Caco-2 (cell line): ENCODE data around the gene ZNF71. TPM values are rescaled to one million over a fixed set of nuclear protein-coding genes. Genes with fewer than 3 reads are reported as not detected.

Experiments used
- BruUV-seq: library from RNA; stranded (reverse); fragments of 400-500 nt; replicated peaks from 2 replicates; lab custom pipeline; 2021; lab: Mats Ljungman, UMichigan
- CTCF ChIA-PET: fragments of 300-600 bp; sonication (Branson Sonifier 250); formaldehyde crosslinking; loops from one replicate; lab custom pipeline; 2022; ENCODE audit warnings: antibody characterized with exemption; lab: Charles Lee
- POLR2A ChIA-PET: fragments of 300-600 bp; sonication (Branson Sonifier 250); formaldehyde crosslinking; loops from one replicate; lab custom pipeline; 2022; ENCODE audit warnings: antibody characterized with exemption; lab: Charles Lee
- DNase-seq, 2 experiments: peaks; one replicate each; pipeline versions ENCODE4 v3.0.0 to v3.0.0-alpha.2; 2020 to 2022
- H3K27me3 ChIP-seq: replicated peaks from 2 replicates; pipeline ENCODE4 v1.6.0; 2011; ENCODE audit warnings: low read length; ENCODE audit not compliant: control insufficient read depth, insufficient read depth
- H3K36me3 ChIP-seq: 2 replicates; pipeline ENCODE4 v1.5.1; 2011; ENCODE audit warnings: low read length; ENCODE audit not compliant: control insufficient read depth, insufficient read depth
- H3K4me1 ChIP-seq: fragments of 250-450 bp; sonication (Bioruptor Pico); 2 replicates; pipeline ENCODE4 v1.5.1; 2020; ENCODE audit warnings: mild to moderate bottlenecking
- H3K4me3 ChIP-seq: 2 replicates; pipeline ENCODE4 v1.5.1; 2011; ENCODE audit warnings: low read depth, mild to moderate bottlenecking, control low read depth, low read length
- H3K9me3 ChIP-seq: fragments of 250-450 bp; sonication (Bioruptor Pico); 2 replicates; pipeline ENCODE4 v1.5.1; 2020; ENCODE audit warnings: mild to moderate bottlenecking, moderate library complexity
- H3K27ac Mint-ChIP-seq: one replicate; pipeline ENCODE4 v1.8.0; 2022; ENCODE audit warnings: mixed read lengths; ENCODE audit not compliant: unreplicated experiment
- H3K27me3 Mint-ChIP-seq: one replicate; pipeline ENCODE4 v1.8.0; 2022; ENCODE audit warnings: mixed read lengths; ENCODE audit not compliant: insufficient read depth, unreplicated experiment
- H3K36me3 Mint-ChIP-seq: one replicate; pipeline ENCODE4 v1.8.0; 2022; ENCODE audit warnings: mild to moderate bottlenecking, mixed read lengths; ENCODE audit not compliant: insufficient read depth, unreplicated experiment
- H3K4me1 Mint-ChIP-seq: one replicate; pipeline ENCODE4 v1.8.0; 2022; ENCODE audit warnings: low read depth, mixed read lengths; ENCODE audit not compliant: unreplicated experiment
- H3K4me3 Mint-ChIP-seq: one replicate; pipeline ENCODE4 v1.8.0; 2022; ENCODE audit warnings: mild to moderate bottlenecking, moderate library complexity, mixed read lengths; ENCODE audit not compliant: unreplicated experiment
- H3K9me3 Mint-ChIP-seq: one replicate; pipeline ENCODE4 v1.8.0; 2022; ENCODE audit warnings: mixed read lengths; ENCODE audit not compliant: unreplicated experiment
- intact Hi-C: fragments of 100-400 bp; cut with micrococcal nuclease; formaldehyde crosslinking; loops from one replicate; pipeline ENCODE4 v1.10.0; 2022; ENCODE audit not compliant: unreplicated experiment
- total RNA-seq: library from RNA; stranded (reverse); gene quantifications from 2 replicates; pipeline ENCODE4 v1.2.3, GENCODE V29; 2022
- TF ChIP-seq, protein P1 (sequence below), 2 experiments: fragments of 200-600 bp in 1 of 2; IDR thresholded peaks; 1 replicate in 1 of 2; 2 replicates in 1 of 2; pipeline versions ENCODE4 v1.5.1 to v1.8.0; 2011 to 2022; ENCODE audit warnings: antibody characterized with exemption in 1 of 2, control low read depth in 1 of 2, inconsistent platforms in 1 of 2, low read depth in 1 of 2, low read length in 1 of 2, mild to moderate bottlenecking in 1 of 2, moderate library complexity in 1 of 2; ENCODE audit not compliant: insufficient read depth in 1 of 2, severe bottlenecking in 1 of 2, unreplicated experiment in 1 of 2

The ZNF71 gene
- total RNA-seq, 1 experiment from 2014 or later, result 1.1 TPM

DNA sequence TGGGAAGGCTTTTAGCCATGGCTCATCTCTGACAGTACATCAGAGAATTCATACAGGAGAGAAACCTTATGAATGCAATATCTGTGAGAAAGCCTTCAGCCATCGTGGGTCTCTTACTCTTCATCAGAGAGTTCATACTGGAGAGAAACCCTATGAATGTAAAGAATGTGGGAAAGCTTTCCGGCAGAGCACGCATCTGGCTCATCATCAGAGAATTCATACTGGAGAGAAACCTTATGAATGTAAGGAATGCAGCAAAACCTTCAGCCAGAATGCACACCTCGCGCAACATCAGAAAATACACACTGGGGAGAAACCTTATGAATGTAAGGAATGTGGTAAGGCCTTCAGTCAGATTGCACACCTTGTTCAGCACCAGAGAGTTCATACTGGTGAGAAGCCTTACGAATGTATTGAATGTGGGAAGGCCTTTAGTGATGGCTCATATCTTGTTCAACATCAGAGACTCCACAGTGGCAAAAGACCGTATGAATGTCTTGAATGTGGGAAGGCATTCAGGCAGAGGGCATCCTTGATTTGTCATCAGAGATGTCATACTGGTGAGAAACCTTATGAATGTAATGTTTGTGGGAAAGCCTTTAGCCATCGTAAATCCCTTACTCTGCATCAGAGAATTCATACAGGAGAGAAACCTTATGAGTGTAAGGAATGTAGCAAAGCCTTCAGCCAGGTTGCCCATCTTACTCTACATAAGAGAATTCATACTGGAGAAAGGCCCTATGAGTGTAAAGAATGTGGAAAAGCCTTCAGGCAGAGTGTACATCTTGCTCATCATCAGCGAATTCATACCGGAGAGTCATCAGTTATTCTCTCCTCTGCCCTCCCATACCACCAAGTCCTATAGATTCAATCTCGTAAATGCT is 17.1 kb upstream of the ZNF71 start:
- Mint-ChIP-seq H3K36me3 (peaks cover 11% of the 10 kb centered on the region), H3K27me3 (no peaks in the 10 kb centered on the region), H3K9me3 (peaks cover 63% of the 10 kb centered on the region), H3K4me1 (no peaks in the 10 kb centered on the region), H3K27ac (no peak overlapping the region), H3K4me3 (no peak overlapping the region)
- TF ChIP-seq, protein P1, sequence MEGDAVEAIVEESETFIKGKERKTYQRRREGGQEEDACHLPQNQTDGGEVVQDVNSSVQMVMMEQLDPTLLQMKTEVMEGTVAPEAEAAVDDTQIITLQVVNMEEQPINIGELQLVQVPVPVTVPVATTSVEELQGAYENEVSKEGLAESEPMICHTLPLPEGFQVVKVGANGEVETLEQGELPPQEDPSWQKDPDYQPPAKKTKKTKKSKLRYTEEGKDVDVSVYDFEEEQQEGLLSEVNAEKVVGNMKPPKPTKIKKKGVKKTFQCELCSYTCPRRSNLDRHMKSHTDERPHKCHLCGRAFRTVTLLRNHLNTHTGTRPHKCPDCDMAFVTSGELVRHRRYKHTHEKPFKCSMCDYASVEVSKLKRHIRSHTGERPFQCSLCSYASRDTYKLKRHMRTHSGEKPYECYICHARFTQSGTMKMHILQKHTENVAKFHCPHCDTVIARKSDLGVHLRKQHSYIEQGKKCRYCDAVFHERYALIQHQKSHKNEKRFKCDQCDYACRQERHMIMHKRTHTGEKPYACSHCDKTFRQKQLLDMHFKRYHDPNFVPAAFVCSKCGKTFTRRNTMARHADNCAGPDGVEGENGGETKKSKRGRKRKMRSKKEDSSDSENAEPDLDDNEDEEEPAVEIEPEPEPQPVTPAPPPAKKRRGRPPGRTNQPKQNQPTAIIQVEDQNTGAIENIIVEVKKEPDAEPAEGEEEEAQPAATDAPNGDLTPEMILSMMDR (IDR thresholded peaks at IDR 0.05; ENCODE audit: insufficient read depth in 1 of 2, low read depth in 1 of 2, low read length in 1 of 2, severe bottlenecking in 1 of 2, unreplicated experiment in 1 of 2), result no peak
- intact Hi-C loops, result no loop called here
- H3K27me3 ChIP-seq, result no peaks in the 10 kb centered on the region
- H3K36me3 ChIP-seq, result no peaks in the 10 kb centered on the region
- DNase-seq, result no peak
- POLR2A ChIA-PET, result no interaction called here
- no TSS peak for BruUV-seq
- no peaks in the 10 kb centered on the region for H3K4me1 ChIP-seq
- no peak overlapping the region for H3K4me3 ChIP-seq
- peaks cover 72% of the 10 kb centered on the region for H3K9me3 ChIP-seq
- CTCF ChIA-PET, result no interaction called here

DNA sequence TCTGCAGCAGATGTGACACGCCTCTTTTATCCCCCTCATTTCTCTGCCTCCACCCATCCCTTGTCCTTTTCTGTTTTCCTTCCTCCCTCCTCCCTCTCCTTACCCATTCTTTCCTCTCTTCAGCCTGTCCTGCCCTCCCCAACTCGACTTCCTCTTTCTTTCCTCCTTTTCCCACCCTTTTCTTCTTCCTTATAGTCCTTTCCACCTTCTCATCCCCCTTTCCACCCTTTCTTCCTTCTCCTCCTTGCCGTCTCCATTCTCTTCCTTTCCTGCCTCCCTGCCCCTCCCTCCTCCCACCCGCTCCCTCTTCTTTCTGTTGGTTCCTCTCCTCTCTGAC is 688 bp upstream of the ZNF71 start:
- intact Hi-C loops, result no loop called here
- no TSS peak for BruUV-seq
- H3K27ac Mint-ChIP-seq, result no peak overlapping the region
- H3K36me3 Mint-ChIP-seq, result no peaks in the 10 kb centered on the region
- H3K36me3 ChIP-seq, result no peaks in the 10 kb centered on the region
- H3K27me3 ChIP-seq, result no peaks in the 10 kb centered on the region
- no peaks in the 10 kb centered on the region for H3K27me3 Mint-ChIP-seq
- no peaks in the 10 kb centered on the region for H3K4me1 Mint-ChIP-seq
- no peak for DNase-seq
- CTCF ChIA-PET, result no interaction called here
- H3K4me1 ChIP-seq, result no peaks in the 10 kb centered on the region
- peaks cover 9% of the 10 kb centered on the region; the same call in 1 of the 2 replicates for H3K9me3 ChIP-seq
- TF ChIP-seq, protein P1 (IDR thresholded peaks at IDR 0.05; ENCODE audit: insufficient read depth in 1 of 2, low read depth in 1 of 2, low read length in 1 of 2, severe bottlenecking in 1 of 2, unreplicated experiment in 1 of 2), result no peak
- H3K9me3 Mint-ChIP-seq, result peaks cover 56% of the 10 kb centered on the region
- POLR2A ChIA-PET, result no interaction called here
- H3K4me3 ChIP-seq, result no peak overlapping the region
- peak overlapping the region; percentile 72 for H3K4me3 Mint-ChIP-seq

DNA sequence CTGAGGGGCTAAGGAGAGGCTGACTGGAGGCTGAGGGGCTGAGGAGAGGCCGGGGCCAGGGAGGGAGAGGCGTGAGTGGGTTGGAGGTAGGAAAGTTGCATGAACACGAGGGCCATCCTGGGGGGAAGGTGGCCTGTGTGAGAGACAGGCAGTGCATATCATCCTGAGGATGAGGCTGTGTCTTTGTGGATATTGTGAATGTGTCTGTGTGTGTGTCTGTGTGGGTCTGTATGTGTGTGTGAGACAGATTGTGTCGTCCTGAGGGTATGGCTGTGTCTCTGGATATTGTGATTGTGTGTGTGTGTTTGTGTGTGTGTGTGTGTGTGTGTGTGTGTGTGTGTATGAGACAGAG is 422 bp downstream of the ZNF71 start:
- peaks cover 10% of the 10 kb centered on the region; the same call in 1 of the 2 replicates for H3K9me3 ChIP-seq
- TF ChIP-seq, protein P1 (IDR thresholded peaks at IDR 0.05; ENCODE audit: insufficient read depth in 1 of 2, low read depth in 1 of 2, low read length in 1 of 2, severe bottlenecking in 1 of 2, unreplicated experiment in 1 of 2), result no peak
- DNase-seq, result no peak
- H3K27me3 ChIP-seq, result no peaks in the 10 kb centered on the region
- peak overlapping the region; percentile 59 for H3K4me3 ChIP-seq
- H3K4me1 ChIP-seq, result no peaks in the 10 kb centered on the region
- no peaks in the 10 kb centered on the region for H3K36me3 ChIP-seq
- no TSS peak for BruUV-seq
- Mint-ChIP-seq H3K27ac (no peak overlapping the region), H3K4me1 (no peaks in the 10 kb centered on the region), H3K9me3 (peaks cover 50% of the 10 kb centered on the region), H3K27me3 (no peaks in the 10 kb centered on the region), H3K4me3 (peak overlapping the region; percentile 72), H3K36me3 (no peaks in the 10 kb centered on the region)
- POLR2A ChIA-PET, result no interaction called here
- CTCF ChIA-PET, result no interaction called here
- intact Hi-C loops, result loop anchor here (1.0 kb wide), 1 partner anchor 28 kb away; the partner anchor contains the start of gene ZNF470
